Measurements from ENCODE around the gene PAEP.
"Not testable (repeated sequence)": the region's sequence is repeated elsewhere in the genome, so short reads cannot be mapped to it uniquely, and the experiment has no call there.

Gene PAEP

GRCh38 chr9:135546792-135547617 is 14.6 kb upstream of the PAEP start:
- H3K27ac ChIP-seq (ENCODE audit: low read length); H3K4me3 ChIP-seq (ENCODE audit: low read length); H3K36me3 ChIP-seq (ENCODE audit: control insufficient read depth, low read depth, low read length); H3K4me1 ChIP-seq (ENCODE audit: control insufficient read depth, low read depth, low read length); H3K9ac ChIP-seq (ENCODE audit: low read length); H3K9me3 ChIP-seq (ENCODE audit: control insufficient read depth, low read depth, low read length); H3K27me3 ChIP-seq (ENCODE audit: control insufficient read depth, insufficient read depth, low read length): not testable (repeated sequence)

DNA sequence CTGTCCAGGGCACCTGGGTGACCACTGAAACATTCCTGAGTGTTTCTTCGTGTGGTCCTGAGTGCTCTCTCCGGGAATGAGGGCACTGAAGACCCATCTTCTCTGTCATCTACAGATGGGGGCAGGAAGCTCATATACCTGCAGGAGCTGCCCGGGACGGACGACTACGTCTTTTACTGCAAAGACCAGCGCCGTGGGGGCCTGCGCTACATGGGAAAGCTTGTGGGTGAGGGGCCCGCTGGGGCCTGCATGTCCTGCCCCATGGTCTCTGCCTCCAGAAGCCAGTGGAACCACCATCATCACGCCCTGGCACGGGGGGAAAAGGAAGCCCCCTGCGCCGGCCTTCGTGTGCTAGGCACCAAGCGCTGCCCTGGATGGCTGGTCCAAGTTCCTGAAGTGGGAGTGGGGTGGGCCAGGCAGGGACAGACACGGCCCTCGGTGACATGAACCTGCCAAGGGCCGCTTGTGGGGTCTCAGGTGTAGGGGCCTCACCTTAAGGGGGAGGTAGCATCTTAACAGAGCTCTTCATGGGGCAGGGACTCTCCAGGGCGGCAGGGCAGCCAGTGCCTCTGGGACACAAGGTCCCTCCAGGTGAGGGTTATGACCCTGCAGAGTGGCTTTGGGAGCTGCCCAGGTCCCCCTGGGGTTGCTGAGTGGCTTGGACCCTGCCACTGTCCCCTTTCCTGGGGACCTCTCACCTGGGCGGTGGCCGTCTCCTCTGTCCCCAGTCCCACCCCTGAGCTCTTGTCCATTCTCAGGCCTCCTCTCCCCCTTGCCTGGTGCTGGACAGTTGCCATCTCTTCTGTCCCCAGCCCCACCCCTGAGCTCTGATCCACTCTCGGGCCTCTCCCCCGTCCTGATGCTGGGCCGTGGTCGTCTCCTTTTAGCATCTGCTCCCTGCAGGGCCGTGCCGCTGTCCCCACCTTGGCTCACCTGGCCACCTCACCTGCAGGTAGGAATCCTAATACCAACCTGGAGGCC is 13.5 kb upstream of the PAEP start:
- no peak overlapping the region for H3K4me3 ChIP-seq (ENCODE audit: low read length)
- no peaks in the 10 kb centered on the region for H3K36me3 ChIP-seq (ENCODE audit: control insufficient read depth, low read depth, low read length)
- no peaks in the 10 kb centered on the region for H3K27me3 ChIP-seq (ENCODE audit: control insufficient read depth, insufficient read depth, low read length)
- H3K9ac ChIP-seq (ENCODE audit: low read length) = no peak overlapping the region
- H3K9me3 ChIP-seq (ENCODE audit: control insufficient read depth, low read depth, low read length) = no peaks in the 10 kb centered on the region
- no peak overlapping the region for H3K27ac ChIP-seq (ENCODE audit: low read length)
- H3K4me1 ChIP-seq (ENCODE audit: control insufficient read depth, low read depth, low read length) = no peaks in the 10 kb centered on the region

GRCh38 chr9:135549478-135550343 is 11.8 kb upstream of the PAEP start:
- H3K4me1 ChIP-seq (ENCODE audit: control insufficient read depth, low read depth, low read length); H3K27me3 ChIP-seq (ENCODE audit: control insufficient read depth, insufficient read depth, low read length); H3K27ac ChIP-seq (ENCODE audit: low read length); H3K36me3 ChIP-seq (ENCODE audit: control insufficient read depth, low read depth, low read length); H3K9me3 ChIP-seq (ENCODE audit: control insufficient read depth, low read depth, low read length); H3K9ac ChIP-seq (ENCODE audit: low read length); H3K4me3 ChIP-seq (ENCODE audit: low read length): not testable (repeated sequence)

DNA sequence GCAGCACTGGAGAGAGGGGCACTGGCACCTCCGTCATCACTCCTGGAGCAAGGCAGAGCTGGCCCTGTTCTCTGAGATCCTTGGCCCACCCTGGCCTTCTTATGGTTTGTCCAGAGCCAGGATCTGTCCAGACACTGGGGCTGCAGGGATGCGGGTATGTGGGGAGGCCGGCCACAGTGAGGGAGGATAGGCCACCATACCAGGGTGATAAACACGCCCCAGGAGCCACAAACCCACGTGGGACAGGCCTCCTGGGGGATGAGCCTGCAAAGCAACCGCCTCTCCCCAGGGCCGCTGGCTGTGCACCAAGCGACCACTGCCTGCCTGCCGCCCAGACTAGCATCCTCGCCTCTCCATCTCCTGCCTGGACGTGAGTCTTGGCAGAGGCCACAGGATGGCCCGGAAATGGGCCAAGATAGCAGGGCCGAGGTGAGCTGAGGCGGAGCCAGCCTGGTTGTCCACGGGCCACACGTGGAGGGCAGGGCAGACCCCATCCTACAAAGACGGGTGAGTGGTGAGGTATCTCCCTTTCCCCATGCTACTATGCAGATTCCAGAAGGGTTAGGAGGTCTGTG is 11.1 kb upstream of the PAEP start:
- H3K36me3 ChIP-seq (ENCODE audit: control insufficient read depth, low read depth, low read length) = no peaks in the 10 kb centered on the region
- H3K4me1 ChIP-seq (ENCODE audit: control insufficient read depth, low read depth, low read length) = no peaks in the 10 kb centered on the region
- no peak overlapping the region for H3K4me3 ChIP-seq (ENCODE audit: low read length)
- H3K9me3 ChIP-seq (ENCODE audit: control insufficient read depth, low read depth, low read length) = no peaks in the 10 kb centered on the region
- H3K27me3 ChIP-seq (ENCODE audit: control insufficient read depth, insufficient read depth, low read length) = no peaks in the 10 kb centered on the region
- no peak overlapping the region for H3K9ac ChIP-seq (ENCODE audit: low read length)
- no peak overlapping the region for H3K27ac ChIP-seq (ENCODE audit: low read length)

GRCh38 chr9:135551031-135551430 is 10.5 kb upstream of the PAEP start:
- no peak overlapping the region for H3K27ac ChIP-seq (ENCODE audit: low read length)
- no peaks in the 10 kb centered on the region for H3K27me3 ChIP-seq (ENCODE audit: control insufficient read depth, insufficient read depth, low read length)
- no peaks in the 10 kb centered on the region for H3K9me3 ChIP-seq (ENCODE audit: control insufficient read depth, low read depth, low read length)
- H3K9ac ChIP-seq (ENCODE audit: low read length) = no peak overlapping the region
- H3K4me1 ChIP-seq (ENCODE audit: control insufficient read depth, low read depth, low read length) = no peaks in the 10 kb centered on the region
- H3K4me3 ChIP-seq (ENCODE audit: low read length) = no peak overlapping the region
- H3K36me3 ChIP-seq (ENCODE audit: control insufficient read depth, low read depth, low read length) = no peaks in the 10 kb centered on the region

DNA sequence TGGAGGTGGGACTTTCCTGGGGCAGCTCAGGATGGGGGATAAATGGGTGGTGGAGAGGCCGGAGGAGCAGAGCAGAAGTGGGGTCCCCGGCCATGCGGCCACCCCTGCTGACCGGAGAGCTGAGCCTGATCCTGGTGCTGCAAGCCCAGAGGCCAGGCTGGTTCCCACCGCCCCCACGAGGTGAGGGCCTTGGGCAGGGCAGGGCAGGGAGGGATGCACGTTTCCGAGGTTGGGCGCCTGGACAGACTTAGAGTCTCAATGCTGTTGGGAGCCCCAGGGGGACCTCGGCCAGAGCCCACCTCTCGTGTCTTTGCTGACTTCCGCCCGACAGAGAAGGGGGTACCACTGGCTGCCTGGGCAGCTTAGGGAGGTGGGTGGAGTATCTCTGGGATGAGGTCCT is 10.1 kb upstream of the PAEP start:
- H3K27ac ChIP-seq (ENCODE audit: low read length) = no peak overlapping the region
- no peaks in the 10 kb centered on the region for H3K27me3 ChIP-seq (ENCODE audit: control insufficient read depth, insufficient read depth, low read length)
- no peak overlapping the region for H3K4me3 ChIP-seq (ENCODE audit: low read length)
- no peaks in the 10 kb centered on the region for H3K9me3 ChIP-seq (ENCODE audit: control insufficient read depth, low read depth, low read length)
- no peaks in the 10 kb centered on the region for H3K4me1 ChIP-seq (ENCODE audit: control insufficient read depth, low read depth, low read length)
- H3K9ac ChIP-seq (ENCODE audit: low read length) = no peak overlapping the region
- H3K36me3 ChIP-seq (ENCODE audit: control insufficient read depth, low read depth, low read length) = no peaks in the 10 kb centered on the region

DNA sequence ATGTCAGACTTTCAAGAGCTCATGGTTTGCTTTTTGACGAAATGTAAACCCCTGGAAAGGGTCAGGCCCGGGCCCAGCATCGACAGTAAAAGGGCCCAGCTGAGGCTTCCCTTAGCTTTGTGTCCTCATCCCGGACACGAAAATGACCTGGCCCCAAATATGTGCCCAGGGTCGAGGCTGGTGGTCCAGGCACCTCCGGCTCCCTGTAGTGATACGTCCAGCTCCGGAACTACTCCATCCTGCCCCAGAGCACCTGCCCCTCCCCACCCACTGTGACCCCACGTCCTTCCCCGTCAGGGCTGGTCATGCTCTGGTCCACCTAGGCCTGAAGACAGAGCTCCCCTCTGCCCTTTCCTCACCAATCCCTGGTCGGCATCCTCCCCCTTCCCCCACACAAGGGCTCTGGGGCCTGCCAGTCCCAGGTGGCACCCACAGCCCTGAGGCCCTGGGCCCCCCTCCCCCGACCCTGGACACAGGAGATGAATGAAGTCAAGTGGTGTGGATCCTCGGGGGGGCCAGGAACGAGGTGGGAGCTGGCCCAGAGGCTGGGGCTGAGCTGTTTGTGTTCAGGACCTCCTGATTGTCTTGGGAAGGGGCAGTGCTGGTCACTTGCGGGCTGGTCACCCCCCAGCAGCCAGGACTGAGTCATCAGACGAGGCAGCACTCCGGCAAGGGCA is 9.4 kb upstream of the PAEP start:
- no peaks in the 10 kb centered on the region for H3K27me3 ChIP-seq (ENCODE audit: control insufficient read depth, insufficient read depth, low read length)
- no peak overlapping the region for H3K9ac ChIP-seq (ENCODE audit: low read length)
- no peaks in the 10 kb centered on the region for H3K4me1 ChIP-seq (ENCODE audit: control insufficient read depth, low read depth, low read length)
- no peak overlapping the region for H3K4me3 ChIP-seq (ENCODE audit: low read length)
- no peak overlapping the region for H3K27ac ChIP-seq (ENCODE audit: low read length)
- H3K9me3 ChIP-seq (ENCODE audit: control insufficient read depth, low read depth, low read length) = no peaks in the 10 kb centered on the region
- H3K36me3 ChIP-seq (ENCODE audit: control insufficient read depth, low read depth, low read length) = no peaks in the 10 kb centered on the region

DNA sequence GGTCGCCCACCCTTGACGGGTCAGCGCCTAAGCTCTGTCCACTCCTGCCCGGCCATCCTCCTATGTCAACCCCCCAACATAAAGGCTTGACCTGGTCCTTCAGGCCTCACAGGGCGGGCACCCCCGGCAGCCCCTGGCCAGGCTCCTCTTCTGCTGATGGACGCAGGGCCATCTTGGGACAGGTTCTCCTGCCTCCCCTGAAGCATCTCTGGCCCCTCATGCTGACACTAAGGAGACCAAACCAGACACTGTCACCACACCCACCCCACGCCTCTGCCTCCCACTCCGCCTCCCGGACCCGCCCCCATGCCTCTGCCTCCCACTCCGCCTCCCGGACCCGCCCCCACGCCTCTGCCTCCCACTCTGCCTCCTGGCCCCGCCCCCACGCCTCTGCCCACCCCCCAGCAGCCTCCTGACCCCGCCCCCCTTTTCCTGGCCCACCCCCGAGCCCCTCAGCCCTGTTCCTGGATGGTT is 8.8 kb upstream of the PAEP start:
- Histone ChIP-seq H3K27ac (ENCODE audit: low read length) (no peak overlapping the region), H3K9me3 (ENCODE audit: control insufficient read depth, low read depth, low read length) (no peaks in the 10 kb centered on the region), H3K36me3 (ENCODE audit: control insufficient read depth, low read depth, low read length) (no peaks in the 10 kb centered on the region), H3K4me1 (ENCODE audit: control insufficient read depth, low read depth, low read length) (no peaks in the 10 kb centered on the region), H3K27me3 (ENCODE audit: control insufficient read depth, insufficient read depth, low read length) (no peaks in the 10 kb centered on the region), H3K9ac (ENCODE audit: low read length) (no peak overlapping the region), H3K4me3 (ENCODE audit: low read length) (no peak overlapping the region)

DNA sequence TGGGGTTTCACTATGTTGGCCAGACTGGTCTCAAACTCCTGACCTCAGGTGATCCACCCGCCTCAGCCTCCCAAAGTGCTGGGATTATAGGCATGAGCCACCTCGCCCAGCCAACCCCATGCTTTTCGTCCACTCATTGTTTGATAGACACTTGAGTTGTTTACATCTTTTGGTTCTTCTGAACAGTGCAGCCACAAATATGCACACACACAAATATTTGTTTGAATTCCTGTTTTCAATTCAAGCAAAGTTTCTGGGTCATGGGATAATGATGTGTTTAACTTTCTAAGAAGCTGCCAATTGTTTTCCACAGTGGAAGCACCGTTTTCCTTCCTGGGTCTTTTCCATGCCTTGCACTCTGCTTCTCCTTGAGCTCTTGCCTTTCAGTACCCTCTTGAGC is 6.8 kb upstream of the PAEP start:
- no peaks in the 10 kb centered on the region for H3K4me1 ChIP-seq (ENCODE audit: control insufficient read depth, low read depth, low read length)
- no peaks in the 10 kb centered on the region for H3K27me3 ChIP-seq (ENCODE audit: control insufficient read depth, insufficient read depth, low read length)
- no peaks in the 10 kb centered on the region for H3K9me3 ChIP-seq (ENCODE audit: control insufficient read depth, low read depth, low read length)
- H3K4me3 ChIP-seq (ENCODE audit: low read length) = no peak overlapping the region
- H3K36me3 ChIP-seq (ENCODE audit: control insufficient read depth, low read depth, low read length) = no peaks in the 10 kb centered on the region
- H3K27ac ChIP-seq (ENCODE audit: low read length) = no peak overlapping the region
- no peak overlapping the region for H3K9ac ChIP-seq (ENCODE audit: low read length)

DNA sequence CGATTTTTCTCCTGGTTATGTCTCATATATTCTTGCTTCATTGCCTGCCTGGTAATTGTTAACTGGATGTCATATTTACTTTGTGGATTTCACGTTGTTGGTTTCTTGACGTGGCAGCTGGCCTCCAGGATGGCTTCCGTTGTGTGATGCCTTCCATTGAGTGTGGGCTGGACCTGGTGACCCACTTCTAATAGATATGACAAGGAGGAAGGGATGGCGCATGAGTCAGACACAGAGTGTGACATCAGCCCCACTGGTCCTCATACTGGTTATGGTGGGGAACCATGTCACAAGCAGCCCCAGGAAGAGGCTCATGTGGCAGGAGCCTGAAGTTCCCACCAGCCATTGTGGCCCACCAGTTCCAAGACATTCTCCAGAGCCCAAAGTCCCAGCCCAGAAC is 6.4 kb upstream of the PAEP start:
- Histone ChIP-seq H3K36me3 (ENCODE audit: control insufficient read depth, low read depth, low read length) (no peaks in the 10 kb centered on the region), H3K27me3 (ENCODE audit: control insufficient read depth, insufficient read depth, low read length) (no peaks in the 10 kb centered on the region), H3K9ac (ENCODE audit: low read length) (no peak overlapping the region), H3K27ac (ENCODE audit: low read length) (no peak overlapping the region), H3K9me3 (ENCODE audit: control insufficient read depth, low read depth, low read length) (no peaks in the 10 kb centered on the region), H3K4me1 (ENCODE audit: control insufficient read depth, low read depth, low read length) (no peaks in the 10 kb centered on the region), H3K4me3 (ENCODE audit: low read length) (no peak overlapping the region)
